B cell (primary cell): ENCODE data around the gene RNASEH2C.

Experiments
- CTCF ChIP-seq: fragments of 200-600 bp; IDR thresholded peaks from one replicate; pipeline ENCODE4 v1.8.0; 2022; ENCODE audit warnings: antibody characterized with exemption, mild to moderate bottlenecking
- EZH2 ChIP-seq: IDR thresholded peaks from 2 replicates; pipeline ENCODE4 v1.6.1; 2012; ENCODE audit warnings: borderline replicate concordance, low read depth, mild to moderate bottlenecking, moderate library complexity, low read length; ENCODE audit not compliant: insufficient read depth, poor library complexity, severe bottlenecking

GRCh38 chr11:65709661-65710060 is 10.9 kb downstream of the RNASEH2C start:
- TF ChIP-seq EZH2 (no peak), CTCF (no peak)
